OCI-LY3 (cell line): Measurements from ENCODE around the gene USE1.

Source experiments
- H2AFZ ChIP-seq: fragments of 200-600, 300-600 bp; shearing (Covaris generic); 2 replicates; pipeline ENCODE4 v1.6.0; 2014; ENCODE audit warnings: antibody characterized with exemption, low read depth, low read length
- H3K27ac ChIP-seq: fragments of 200-600, 300-600 bp; sonication (generic); 2 replicates; pipeline ENCODE4 v1.5.1; 2014; ENCODE audit warnings: mild to moderate bottlenecking, low read length, moderate library complexity, mixed read lengths
- H3K27me3 ChIP-seq: fragments of 200-600, 300-600 bp; sonication (generic); 2 replicates; pipeline ENCODE4 v1.6.1; 2014; ENCODE audit warnings: low read depth, low read length, mixed read lengths
- H3K36me3 ChIP-seq: fragments of 200-600, 300-600 bp; sonication (generic); replicated peaks from 2 replicates; pipeline ENCODE3; 2014; ENCODE audit warnings: low read depth, low read length, mixed read lengths
- H3K4me1 ChIP-seq: fragments of 300-600, 200-600 bp; sonication (generic); 2 replicates; pipeline ENCODE4 v1.6.1; 2014; ENCODE audit warnings: low read length, mixed read lengths
- H3K4me2 ChIP-seq: fragments of 200-600, 300-600 bp; sonication (generic); 2 replicates; pipeline ENCODE4 v1.6.1; 2014; ENCODE audit warnings: low read length, mixed read lengths
- H3K4me3 ChIP-seq: fragments of 300-600, 200-600 bp; sonication (generic); 2 replicates; pipeline ENCODE4 v1.5.1; 2014; ENCODE audit warnings: antibody characterized with exemption, mild to moderate bottlenecking, low read length, moderate library complexity
- H3K79me2 ChIP-seq: fragments of 300-600, 200-600 bp; shearing (Covaris generic); 2 replicates; pipeline ENCODE4 v1.6.1; 2014; ENCODE audit warnings: mild to moderate bottlenecking, low read length, mixed read lengths
- H3K9ac ChIP-seq: fragments of 300-600, 200-600 bp; shearing (Covaris generic); 2 replicates; pipeline ENCODE4 v1.6.0; 2014; ENCODE audit warnings: mild to moderate bottlenecking, low read length, moderate library complexity
- H3K9me3 ChIP-seq: fragments of 200-600, 300-600 bp; shearing (Covaris generic); 2 replicates; pipeline ENCODE4 v1.6.1; 2014; ENCODE audit warnings: low read length, mixed read lengths; ENCODE audit not compliant: insufficient read depth
- H4K20me1 ChIP-seq: fragments of 200-600, 300-600 bp; sonication (generic); 2 replicates; pipeline ENCODE4 v1.6.1; 2016; ENCODE audit warnings: low read length, mixed read lengths; ENCODE audit not compliant: insufficient read depth
- EZH2phosphoT487 ChIP-seq: fragments of 200-600 bp; shearing (Covaris generic); IDR thresholded peaks from 2 replicates; pipeline ENCODE4 v1.6.1; 2018; ENCODE audit warnings: antibody characterized with exemption, mixed run types, low read depth
- TF ChIP-seq, protein P1 (sequence below): fragments of 200-600, 300-600 bp; sonication (generic); IDR thresholded peaks from 2 replicates; pipeline ENCODE4 v1.5.1; 2014; ENCODE audit warnings: antibody characterized with exemption, low read length, low read depth

The USE1 gene

DNA sequence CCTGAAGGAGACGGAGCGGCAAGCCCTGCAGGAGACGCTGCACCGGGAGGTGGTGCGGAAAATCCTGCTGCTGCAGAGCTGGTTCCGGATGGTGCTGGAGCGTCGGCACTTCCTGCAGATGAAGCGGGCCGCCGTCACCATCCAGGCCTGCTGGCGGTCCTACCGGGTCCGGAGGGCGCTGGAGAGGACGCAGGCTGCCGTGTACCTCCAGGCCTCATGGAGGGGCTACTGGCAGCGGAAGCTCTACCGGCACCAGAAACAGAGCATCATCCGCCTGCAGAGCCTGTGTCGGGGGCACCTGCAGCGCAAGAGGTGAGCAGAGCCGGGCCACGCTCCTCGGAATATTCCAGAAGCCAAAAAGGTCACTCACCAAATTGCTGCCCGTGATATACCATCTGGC is 22.4 kb upstream of the USE1 start:
- Histone ChIP-seq H3K4me1 (no peaks in the 10 kb centered on the region), H3K79me2 (no peaks in the 10 kb centered on the region), H2AFZ (no peak overlapping the region), H3K9ac (no peak overlapping the region), H3K36me3 (peaks cover 50% of the 10 kb centered on the region), H4K20me1 (no peaks in the 10 kb centered on the region), H3K4me2 (no peak overlapping the region), H3K4me3 (no peak overlapping the region), H3K27ac (no peak overlapping the region), H3K27me3 (no peaks in the 10 kb centered on the region), H3K9me3 (no peaks in the 10 kb centered on the region)
- TF ChIP-seq, protein P1, sequence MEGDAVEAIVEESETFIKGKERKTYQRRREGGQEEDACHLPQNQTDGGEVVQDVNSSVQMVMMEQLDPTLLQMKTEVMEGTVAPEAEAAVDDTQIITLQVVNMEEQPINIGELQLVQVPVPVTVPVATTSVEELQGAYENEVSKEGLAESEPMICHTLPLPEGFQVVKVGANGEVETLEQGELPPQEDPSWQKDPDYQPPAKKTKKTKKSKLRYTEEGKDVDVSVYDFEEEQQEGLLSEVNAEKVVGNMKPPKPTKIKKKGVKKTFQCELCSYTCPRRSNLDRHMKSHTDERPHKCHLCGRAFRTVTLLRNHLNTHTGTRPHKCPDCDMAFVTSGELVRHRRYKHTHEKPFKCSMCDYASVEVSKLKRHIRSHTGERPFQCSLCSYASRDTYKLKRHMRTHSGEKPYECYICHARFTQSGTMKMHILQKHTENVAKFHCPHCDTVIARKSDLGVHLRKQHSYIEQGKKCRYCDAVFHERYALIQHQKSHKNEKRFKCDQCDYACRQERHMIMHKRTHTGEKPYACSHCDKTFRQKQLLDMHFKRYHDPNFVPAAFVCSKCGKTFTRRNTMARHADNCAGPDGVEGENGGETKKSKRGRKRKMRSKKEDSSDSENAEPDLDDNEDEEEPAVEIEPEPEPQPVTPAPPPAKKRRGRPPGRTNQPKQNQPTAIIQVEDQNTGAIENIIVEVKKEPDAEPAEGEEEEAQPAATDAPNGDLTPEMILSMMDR = no peak
- no peak for TF ChIP-seq EZH2phosphoT487

DNA sequence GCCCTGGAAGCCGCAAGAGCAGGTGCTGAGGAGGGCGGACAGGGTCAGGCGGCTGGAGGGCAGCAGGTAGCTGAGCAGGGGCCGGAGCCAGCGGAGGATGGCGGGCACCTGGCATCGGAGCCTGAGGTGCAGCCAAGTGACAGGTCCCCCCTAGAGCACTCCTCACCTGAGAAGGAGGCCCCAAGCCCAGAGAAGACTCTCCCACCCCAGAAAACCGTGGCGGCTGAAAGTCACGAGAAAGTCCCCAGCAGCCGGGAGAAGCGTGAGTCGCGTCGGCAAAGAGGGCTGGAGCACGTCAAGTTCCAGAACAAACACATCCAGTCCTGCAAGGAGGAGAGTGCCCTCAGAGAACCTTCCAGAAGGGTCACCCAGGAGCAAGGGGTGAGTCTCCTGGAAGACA is 20.5 kb upstream of the USE1 start:
- H3K9ac ChIP-seq = no peak overlapping the region
- H3K36me3 ChIP-seq = peaks cover 53% of the 10 kb centered on the region
- no peak overlapping the region for H2AFZ ChIP-seq
- H3K4me2 ChIP-seq = no peak overlapping the region
- H3K79me2 ChIP-seq = no peaks in the 10 kb centered on the region
- TF ChIP-seq EZH2phosphoT487 = no peak
- TF ChIP-seq, protein P1 = no peak
- H3K27ac ChIP-seq = no peak overlapping the region
- H3K4me1 ChIP-seq = no peaks in the 10 kb centered on the region
- H3K4me3 ChIP-seq = no peak overlapping the region
- H4K20me1 ChIP-seq = no peaks in the 10 kb centered on the region
- no peaks in the 10 kb centered on the region for H3K27me3 ChIP-seq
- H3K9me3 ChIP-seq = no peaks in the 10 kb centered on the region

DNA sequence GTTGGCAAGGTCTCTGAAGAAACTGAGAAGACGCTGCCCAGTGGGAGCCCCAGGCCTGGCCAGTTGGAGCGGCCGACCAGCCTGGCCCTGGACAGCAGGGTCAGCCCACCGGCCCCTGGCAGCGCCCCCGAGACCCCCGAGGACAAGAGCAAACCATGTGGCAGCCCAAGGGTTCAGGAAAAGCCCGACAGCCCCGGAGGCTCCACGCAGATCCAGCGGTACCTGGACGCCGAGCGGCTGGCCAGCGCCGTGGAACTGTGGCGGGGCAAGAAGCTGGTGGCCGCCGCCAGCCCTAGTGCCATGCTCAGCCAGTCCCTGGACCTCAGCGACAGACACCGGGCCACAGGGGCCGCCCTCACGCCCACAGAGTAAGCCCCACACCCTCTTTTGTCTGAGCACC is 20.1 kb upstream of the USE1 start:
- Histone ChIP-seq H3K9me3 (no peaks in the 10 kb centered on the region), H3K9ac (no peak overlapping the region), H3K4me3 (no peak overlapping the region), H3K27me3 (no peaks in the 10 kb centered on the region), H3K79me2 (no peaks in the 10 kb centered on the region), H3K4me2 (no peak overlapping the region), H3K4me1 (no peaks in the 10 kb centered on the region), H4K20me1 (no peaks in the 10 kb centered on the region), H3K27ac (no peak overlapping the region), H3K36me3 (peaks cover 55% of the 10 kb centered on the region), H2AFZ (no peak overlapping the region)
- TF ChIP-seq, protein P1 = no peak
- no peak for TF ChIP-seq EZH2phosphoT487

DNA sequence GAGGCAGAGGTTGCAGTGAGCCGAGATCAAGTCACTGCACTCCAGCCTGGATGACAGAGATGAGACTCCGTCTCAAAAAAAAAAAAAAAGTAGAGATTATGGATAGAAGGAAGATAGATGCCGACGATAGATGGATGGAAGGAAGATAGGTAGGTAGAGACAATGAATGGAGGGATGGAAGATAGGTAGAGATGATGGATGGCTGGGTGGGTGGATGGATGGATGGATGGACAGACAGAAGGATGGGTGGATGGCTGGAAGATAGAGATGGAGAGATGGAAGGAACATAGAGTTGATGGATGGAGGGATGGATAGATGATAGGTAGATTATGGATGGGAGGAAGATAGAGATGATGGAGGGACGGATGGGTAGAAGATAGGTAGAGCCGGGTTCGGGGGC is 18.5 kb upstream of the USE1 start:
- Histone ChIP-seq H3K36me3 (peaks cover 61% of the 10 kb centered on the region), H3K9me3 (no peaks in the 10 kb centered on the region), H3K27me3 (no peaks in the 10 kb centered on the region), H4K20me1 (no peaks in the 10 kb centered on the region), H3K4me1 (no peaks in the 10 kb centered on the region), H3K4me3 (no peak overlapping the region), H3K4me2 (no peak overlapping the region), H3K27ac (no peak overlapping the region), H2AFZ (no peak overlapping the region), H3K9ac (no peak overlapping the region), H3K79me2 (no peaks in the 10 kb centered on the region)
- no peak for TF ChIP-seq EZH2phosphoT487
- TF ChIP-seq, protein P1 = no peak
